Measurements from ENCODE around the gene SUCO. TPM values are rescaled to one million over a fixed set of nuclear protein-coding genes. Genes with fewer than 3 reads are reported as not detected.

SUCO gene
- total RNA-seq, 1 donor from 2014 or later: 63.7 TPM

GRCh38 chr1:172623748-172624147 is 90.8 kb downstream of the SUCO start:
- Histone ChIP-seq H3K4me2 (ENCODE audit: low read length) (no peak overlapping the region), H3K4me1 (ENCODE audit: insufficient read depth, low read length) (no peaks in the 10 kb centered on the region), H2AFZ (ENCODE audit: low read depth, low read length) (no peak overlapping the region), H3K27ac (ENCODE audit: low read depth, low read length) (no peak overlapping the region), H3K9me3 (ENCODE audit: insufficient read depth, low read depth, low read length) (peaks cover 9% of the 10 kb centered on the region), H4K20me1 (ENCODE audit: insufficient read depth, low read length) (no peaks in the 10 kb centered on the region), H3K36me3 (ENCODE audit: insufficient read depth, low read length) (no peaks in the 10 kb centered on the region), H3K27me3 (ENCODE audit: insufficient read depth, low read length) (no peaks in the 10 kb centered on the region), H3K79me2 (ENCODE audit: insufficient read depth, low read length) (no peaks in the 10 kb centered on the region), H3K4me3 (ENCODE audit: insufficient read depth, low read depth, low read length) (no peak overlapping the region), H3K9ac (ENCODE audit: low read length) (no peak overlapping the region)
- DNase-seq (ENCODE audit: low read depth) (no peak), FAIRE-seq (no peak)
- H3K27ac Mint-ChIP-seq (ENCODE audit: unreplicated experiment): no peak overlapping the region
- peaks cover 8% of the 10 kb centered on the region for H3K36me3 Mint-ChIP-seq (ENCODE audit: low read depth, unreplicated experiment)
- H3K4me3 Mint-ChIP-seq (ENCODE audit: unreplicated experiment): no peak overlapping the region
- H3K27me3 Mint-ChIP-seq (ENCODE audit: low read depth, unreplicated experiment): no peaks in the 10 kb centered on the region
- TF ChIP-seq, protein P1, sequence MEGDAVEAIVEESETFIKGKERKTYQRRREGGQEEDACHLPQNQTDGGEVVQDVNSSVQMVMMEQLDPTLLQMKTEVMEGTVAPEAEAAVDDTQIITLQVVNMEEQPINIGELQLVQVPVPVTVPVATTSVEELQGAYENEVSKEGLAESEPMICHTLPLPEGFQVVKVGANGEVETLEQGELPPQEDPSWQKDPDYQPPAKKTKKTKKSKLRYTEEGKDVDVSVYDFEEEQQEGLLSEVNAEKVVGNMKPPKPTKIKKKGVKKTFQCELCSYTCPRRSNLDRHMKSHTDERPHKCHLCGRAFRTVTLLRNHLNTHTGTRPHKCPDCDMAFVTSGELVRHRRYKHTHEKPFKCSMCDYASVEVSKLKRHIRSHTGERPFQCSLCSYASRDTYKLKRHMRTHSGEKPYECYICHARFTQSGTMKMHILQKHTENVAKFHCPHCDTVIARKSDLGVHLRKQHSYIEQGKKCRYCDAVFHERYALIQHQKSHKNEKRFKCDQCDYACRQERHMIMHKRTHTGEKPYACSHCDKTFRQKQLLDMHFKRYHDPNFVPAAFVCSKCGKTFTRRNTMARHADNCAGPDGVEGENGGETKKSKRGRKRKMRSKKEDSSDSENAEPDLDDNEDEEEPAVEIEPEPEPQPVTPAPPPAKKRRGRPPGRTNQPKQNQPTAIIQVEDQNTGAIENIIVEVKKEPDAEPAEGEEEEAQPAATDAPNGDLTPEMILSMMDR (IDR thresholded peaks at IDR 0.05; ENCODE audit: insufficient read depth, low read depth, low read length): no peak
- TF ChIP-seq EZH2 (IDR thresholded peaks at IDR 0.05; ENCODE audit: insufficient read depth, low read length): no peak
- no peaks in the 10 kb centered on the region for H3K4me1 Mint-ChIP-seq (ENCODE audit: low read depth, unreplicated experiment)
- peaks cover 30% of the 10 kb centered on the region for H3K9me3 Mint-ChIP-seq (ENCODE audit: unreplicated experiment)

DNA sequence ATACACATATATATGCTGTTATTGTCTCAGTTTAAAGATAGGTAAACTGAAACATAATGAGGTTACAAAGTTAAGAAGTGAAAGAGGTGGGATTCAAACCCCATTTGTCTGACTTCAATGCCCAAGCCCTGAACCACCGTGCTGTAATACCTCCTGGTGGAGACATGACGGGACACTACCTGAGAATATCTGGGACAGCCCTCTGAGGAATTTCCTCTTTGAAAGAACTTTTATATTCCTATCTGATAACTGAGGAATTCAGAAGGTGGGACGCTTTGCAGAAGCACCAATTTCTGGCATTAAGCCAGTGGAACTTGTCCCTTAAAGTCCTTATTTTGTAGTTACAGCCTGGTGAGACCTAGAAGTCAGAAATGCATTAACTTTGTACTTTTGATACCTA is 93.9 kb downstream of the SUCO start:
- FAIRE-seq (no peak), DNase-seq (ENCODE audit: low read depth) (no peak)
- Mint-ChIP-seq H3K4me3 (ENCODE audit: unreplicated experiment) (no peak overlapping the region), H3K36me3 (ENCODE audit: low read depth, unreplicated experiment) (no peaks in the 10 kb centered on the region), H3K27me3 (ENCODE audit: low read depth, unreplicated experiment) (no peaks in the 10 kb centered on the region), H3K27ac (ENCODE audit: unreplicated experiment) (no peak overlapping the region), H3K9me3 (ENCODE audit: unreplicated experiment) (peaks cover 14% of the 10 kb centered on the region), H3K4me1 (ENCODE audit: low read depth, unreplicated experiment) (peaks cover 15% of the 10 kb centered on the region)
- Histone ChIP-seq H3K27me3 (ENCODE audit: insufficient read depth, low read length) (no peaks in the 10 kb centered on the region), H2AFZ (ENCODE audit: low read depth, low read length) (no peak overlapping the region), H3K36me3 (ENCODE audit: insufficient read depth, low read length) (no peaks in the 10 kb centered on the region), H4K20me1 (ENCODE audit: insufficient read depth, low read length) (no peaks in the 10 kb centered on the region), H3K4me3 (ENCODE audit: insufficient read depth, low read depth, low read length) (no peak overlapping the region), H3K4me1 (ENCODE audit: insufficient read depth, low read length) (peaks cover 13% of the 10 kb centered on the region), H3K4me2 (ENCODE audit: low read length) (no peak overlapping the region), H3K9ac (ENCODE audit: low read length) (no peak overlapping the region), H3K27ac (ENCODE audit: low read depth, low read length) (no peak overlapping the region), H3K9me3 (ENCODE audit: insufficient read depth, low read depth, low read length) (no peaks in the 10 kb centered on the region), H3K79me2 (ENCODE audit: insufficient read depth, low read length) (no peaks in the 10 kb centered on the region)
- TF ChIP-seq, protein P1 (IDR thresholded peaks at IDR 0.05; ENCODE audit: insufficient read depth, low read depth, low read length): no peak
- TF ChIP-seq EZH2 (IDR thresholded peaks at IDR 0.05; ENCODE audit: insufficient read depth, low read length): no peak

DNA sequence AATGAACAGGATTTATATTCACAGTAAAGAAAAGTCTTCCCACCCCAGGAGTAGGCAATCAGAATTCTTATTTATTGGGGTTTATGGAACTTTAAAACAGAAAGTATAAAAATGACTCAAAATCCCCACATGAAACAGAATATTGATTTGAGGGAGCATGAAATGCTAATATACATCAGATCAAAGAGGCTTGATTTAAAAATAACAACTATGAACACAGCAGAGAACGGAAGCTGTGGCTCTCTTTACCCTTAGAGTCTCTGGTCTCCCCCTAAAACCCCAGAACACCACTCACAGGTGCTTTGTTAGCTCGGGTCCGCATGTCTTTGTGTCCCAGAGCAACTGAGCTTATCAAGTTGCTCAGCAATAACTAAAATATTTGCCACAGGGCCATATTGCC is 94.8 kb downstream of the SUCO start:
- H3K27me3 Mint-ChIP-seq (ENCODE audit: low read depth, unreplicated experiment): no peaks in the 10 kb centered on the region
- no peaks in the 10 kb centered on the region for H3K36me3 ChIP-seq (ENCODE audit: insufficient read depth, low read length)
- no peaks in the 10 kb centered on the region for H3K36me3 Mint-ChIP-seq (ENCODE audit: low read depth, unreplicated experiment)
- H3K9me3 ChIP-seq (ENCODE audit: insufficient read depth, low read depth, low read length): no peaks in the 10 kb centered on the region
- H4K20me1 ChIP-seq (ENCODE audit: insufficient read depth, low read length): no peaks in the 10 kb centered on the region
- no peak overlapping the region for H2AFZ ChIP-seq (ENCODE audit: low read depth, low read length)
- H3K4me3 ChIP-seq (ENCODE audit: insufficient read depth, low read depth, low read length): no peak overlapping the region
- DNase-seq (ENCODE audit: low read depth) (no peak), FAIRE-seq (no peak)
- no peaks in the 10 kb centered on the region for H3K27me3 ChIP-seq (ENCODE audit: insufficient read depth, low read length)
- TF ChIP-seq EZH2 (IDR thresholded peaks at IDR 0.05; ENCODE audit: insufficient read depth, low read length): no peak
- TF ChIP-seq, protein P1 (IDR thresholded peaks at IDR 0.05; ENCODE audit: insufficient read depth, low read depth, low read length): no peak
- H3K4me1 Mint-ChIP-seq (ENCODE audit: low read depth, unreplicated experiment): peaks cover 15% of the 10 kb centered on the region
- no peak overlapping the region for H3K4me3 Mint-ChIP-seq (ENCODE audit: unreplicated experiment)
- H3K27ac Mint-ChIP-seq (ENCODE audit: unreplicated experiment): no peak overlapping the region
- peaks cover 13% of the 10 kb centered on the region for H3K4me1 ChIP-seq (ENCODE audit: insufficient read depth, low read length)
- no peak overlapping the region for H3K27ac ChIP-seq (ENCODE audit: low read depth, low read length)
- no peak overlapping the region for H3K4me2 ChIP-seq (ENCODE audit: low read length)
- peaks cover 10% of the 10 kb centered on the region for H3K9me3 Mint-ChIP-seq (ENCODE audit: unreplicated experiment)
- no peak overlapping the region for H3K9ac ChIP-seq (ENCODE audit: low read length)
- H3K79me2 ChIP-seq (ENCODE audit: insufficient read depth, low read length): no peaks in the 10 kb centered on the region

Data from astrocyte (in vitro differentiated cells and primary cell).